RWPE1 (cell line): Measurements from ENCODE around the gene RHOT2.

Experiments
- CTCF ChIA-PET: fragments of 350-600 bp; sonication (Branson Sonifier 250); formaldehyde crosslinking; extraction: SDS; loops from one replicate; lab custom pipeline; 2021; lab: Yijun Ruan, JAX
- POLR2A ChIA-PET: fragments of 400-600 bp; formaldehyde crosslinking; extraction: SDS; loops from one replicate; lab custom pipeline; 2020; ENCODE audit warnings: antibody characterized with exemption; ENCODE audit not compliant: low non-redundant PET; lab: Yijun Ruan, JAX
- DNase-seq: peaks from one replicate; pipeline ENCODE4 v3.0.0; 2012; ENCODE audit warnings: low spot score
- H3K27ac ChIP-seq: fragments of 450-650 bp; 2 replicates; pipeline ENCODE4 v1.5.1; 2017
- CTCF ChIP-seq: fragments of 450-650 bp; conservative IDR thresholded peaks from 2 replicates; pipeline ENCODE4 v1.5.1; 2017; ENCODE audit warnings: low read depth, mild to moderate bottlenecking

Gene RHOT2

DNA sequence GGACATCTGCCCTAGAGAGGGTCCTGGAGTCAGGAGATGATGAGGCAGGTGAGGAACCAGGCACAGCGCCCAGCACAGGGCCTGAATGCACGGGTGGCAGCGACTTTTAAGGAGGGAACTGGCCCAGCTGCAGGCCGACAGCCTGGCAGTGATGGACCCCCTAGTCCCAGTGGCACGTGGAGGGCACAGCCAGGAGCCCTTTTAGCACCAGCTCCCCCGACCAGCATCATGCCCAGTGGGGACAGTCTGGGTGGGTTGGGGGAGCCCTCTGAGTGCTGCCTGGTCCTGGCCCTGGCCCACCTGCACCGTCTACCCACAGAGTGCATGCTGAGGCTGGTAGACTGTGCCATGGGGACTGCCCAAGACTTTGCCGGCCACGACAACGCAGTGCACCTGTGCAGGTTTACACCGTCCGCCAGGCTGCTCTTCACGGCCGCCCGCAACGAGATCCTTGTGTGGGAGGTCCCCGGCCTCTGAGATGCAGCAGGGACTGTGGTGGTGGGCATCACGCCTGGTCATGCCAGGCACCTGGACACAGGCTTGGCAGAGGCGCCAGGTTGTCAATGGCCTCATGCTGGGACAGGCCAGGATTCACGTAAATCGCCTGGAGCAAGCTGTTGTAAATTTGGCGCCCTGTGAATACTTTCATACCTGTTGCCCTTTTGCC lies 686 bp upstream of the RHOT2 start:
- CTCF ChIA-PET, result interaction anchor here (0.6 to 1.4 kb wide), 8 partner anchors 9 to 520 kb away, joined by 3 to 6 read pairs (median 4); no protein-coding TSS in a partner anchor

DNA sequence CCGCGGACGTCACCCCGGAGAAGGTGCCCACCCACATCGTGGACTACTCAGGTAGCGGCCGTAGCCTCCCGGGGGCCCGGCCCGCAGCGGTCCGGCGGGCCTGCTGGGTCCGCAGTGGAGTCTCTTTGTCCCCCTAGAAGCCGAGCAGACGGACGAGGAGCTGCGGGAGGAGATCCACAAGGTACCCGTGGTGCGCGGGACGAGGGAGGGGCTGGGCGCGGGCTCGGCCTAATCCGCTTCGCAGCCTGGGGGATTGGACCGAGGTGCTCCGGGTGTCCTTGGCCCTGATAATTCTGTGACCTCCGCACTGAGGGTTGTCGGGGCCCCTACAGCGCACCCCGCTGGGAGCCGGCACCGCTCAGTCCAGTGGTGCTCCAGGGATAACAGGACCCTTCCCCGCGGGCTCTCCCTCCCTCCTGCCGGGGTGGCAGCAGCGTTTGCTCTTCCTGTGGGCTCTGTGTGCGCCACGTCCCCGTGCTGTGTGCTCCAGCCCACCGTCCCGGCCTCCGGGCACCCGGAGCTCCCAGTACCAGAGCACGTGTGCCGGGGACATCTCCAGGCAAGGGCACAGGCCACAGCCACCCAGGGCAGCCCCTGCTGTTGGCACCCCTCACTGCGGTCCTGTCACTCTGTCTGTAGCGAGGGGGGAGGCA lies 713 bp downstream of the RHOT2 start:
- TF ChIP-seq CTCF, result no peak
- ChIA-PET CTCF (interaction anchor here (0.6 to 1.4 kb wide), 6 partner anchors 8 to 767 kb away, joined by 3 to 5 read pairs (median 4); no protein-coding TSS in a partner anchor), POLR2A (no interaction called here)
- H3K27ac ChIP-seq, result peak overlapping the region; percentile 94
- DNase-seq, result no peak

More for the DNA sequence above, 686 bp upstream of the RHOT2 start:
- H3K27ac ChIP-seq, result peak overlapping the region; percentile 94
- no peak for DNase-seq
- POLR2A ChIA-PET, result no interaction called here
- TF ChIP-seq CTCF, result no peak

- ChIA-PET CTCF (no interaction called here), POLR2A (no interaction called here)
- no peak for DNase-seq
- TF ChIP-seq CTCF, result no peak
- H3K27ac ChIP-seq, result peak overlapping the region; percentile 94
Observed at GRCh38 chr16:669666-670065, 1.7 kb downstream of the RHOT2 start.

DNA sequence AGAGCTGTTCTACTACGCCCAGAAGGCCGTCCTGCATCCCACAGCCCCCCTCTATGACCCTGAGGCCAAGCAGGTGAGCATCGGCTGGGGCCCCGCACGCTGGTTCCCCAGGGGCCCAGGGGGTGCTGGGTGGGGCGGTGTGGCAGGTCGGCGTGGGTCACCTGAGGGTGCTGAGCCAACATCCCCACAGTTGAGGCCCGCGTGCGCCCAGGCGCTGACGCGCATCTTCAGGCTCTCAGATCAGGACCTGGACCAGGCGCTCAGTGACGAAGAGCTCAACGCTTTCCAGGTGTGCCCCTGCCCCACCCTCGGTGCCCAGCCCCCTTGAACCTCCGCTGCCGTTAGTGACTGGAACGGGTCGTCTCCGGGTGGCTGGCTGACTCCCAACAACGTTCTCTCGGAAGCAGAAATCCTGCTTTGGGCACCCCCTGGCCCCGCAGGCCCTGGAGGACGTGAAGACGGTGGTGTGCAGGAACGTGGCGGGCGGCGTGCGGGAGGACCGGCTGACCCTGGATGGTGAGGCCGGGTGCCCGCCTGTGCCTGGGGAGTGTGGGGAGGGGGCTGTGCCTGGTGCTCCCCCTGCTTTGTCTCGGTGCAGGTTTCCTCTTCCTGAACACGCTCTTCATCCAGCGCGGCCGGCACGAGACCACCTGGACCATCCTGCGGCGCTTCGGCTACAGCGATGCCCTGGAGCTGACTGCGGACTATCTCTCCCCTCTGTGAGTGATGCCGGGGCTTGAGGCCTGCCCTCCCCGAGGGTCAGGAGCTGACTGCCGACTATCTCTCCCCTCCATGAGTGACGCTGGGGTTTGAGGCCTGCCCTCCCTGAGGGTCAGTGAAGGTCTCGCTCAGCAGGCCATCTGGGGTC lies 2.8 kb downstream of the RHOT2 start:
- peak overlapping the region; percentile 94 for H3K27ac ChIP-seq
- ChIA-PET CTCF (interaction anchor here (1.2 kb wide), 1 partner anchor 89 kb away, joined by 7 read pairs; no protein-coding TSS in a partner anchor), POLR2A (interaction anchor here (0.6 kb wide), 1 partner anchor 52 kb away, joined by 3 read pairs; no protein-coding TSS in a partner anchor)
- no peak for TF ChIP-seq CTCF
- DNase-seq, result no peak

DNA sequence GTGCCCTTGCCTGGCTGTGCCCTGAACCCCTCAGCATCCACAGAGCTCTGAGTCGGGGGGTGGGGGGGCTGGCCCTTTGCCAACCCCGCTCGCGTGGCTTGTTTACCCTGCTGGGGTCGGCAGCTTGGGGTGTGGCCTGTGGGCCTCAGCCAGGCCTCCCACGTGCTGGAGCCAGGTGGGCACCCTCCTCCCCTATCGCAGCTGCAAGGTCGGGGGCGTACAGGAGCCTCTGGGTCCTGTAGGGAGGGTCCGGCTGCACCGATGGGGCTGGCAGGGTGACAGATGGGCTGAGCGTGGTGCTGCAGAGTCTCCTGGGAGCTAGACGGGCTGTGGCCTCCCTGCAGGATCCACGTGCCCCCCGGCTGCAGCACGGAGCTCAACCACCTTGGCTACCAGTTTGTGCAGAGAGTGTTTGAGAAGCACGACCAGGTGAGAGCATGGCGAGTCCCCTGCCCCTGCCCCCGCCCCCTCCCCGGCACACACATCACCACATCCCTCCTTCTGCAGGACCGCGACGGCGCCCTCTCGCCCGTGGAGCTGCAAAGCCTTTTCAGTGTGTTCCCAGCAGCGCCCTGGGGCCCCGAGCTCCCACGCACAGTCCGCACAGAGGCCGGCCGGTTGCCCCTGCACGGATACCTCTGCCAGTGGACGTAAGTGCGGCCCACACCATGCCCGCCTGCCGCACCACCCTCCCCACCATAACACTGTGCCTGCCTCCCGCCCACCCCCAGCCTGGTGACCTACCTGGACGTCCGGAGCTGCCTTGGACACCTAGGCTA lies 3.6 kb downstream of the RHOT2 start:
- CTCF ChIA-PET, result interaction anchor here (0.6 to 1.2 kb wide), 2 partner anchors 14 to 89 kb away, joined by 3 to 7 read pairs; no protein-coding TSS in a partner anchor
- TF ChIP-seq CTCF, result no peak
- no peak for DNase-seq
- H3K27ac ChIP-seq, result peak overlapping the region; percentile 94
- POLR2A ChIA-PET, result interaction anchor here (0.5 to 0.6 kb wide), 3 partner anchors 13 to 51 kb away, joined by 3 to 5 read pairs (median 3); partner anchors contain the start of gene JMJD8
